ENCODE results near the gene EHMT2. TPM values are rescaled to one million over a fixed set of nuclear protein-coding genes. Genes with fewer than 3 reads are reported as not detected.
A peak's percentile ranks its signal among the peaks of the same experiment; 100 is the strongest.

Gene EHMT2
- total RNA-seq, 4 donors from 2014 or later: 38.2 to 63.9 (median 46.8) TPM

GRCh38 chr6:31930962-31931361 lies 33.5 kb upstream of the EHMT2 start:
- no peak for DNase-seq (ENCODE audit: low spot score in 2 of 2)
- H3K27ac ChIP-seq: no peak overlapping the region
- H3K4me3 ChIP-seq: no peak overlapping the region
- TF ChIP-seq CTCF (IDR thresholded peaks at IDR 0.05) (no peak), POLR2A (IDR thresholded peaks at IDR 0.05) (no peak), EP300 (IDR thresholded peaks at IDR 0.05) (no peak)
- no peaks in the 10 kb centered on the region for H3K9me3 ChIP-seq
- no peaks in the 10 kb centered on the region for H3K36me3 ChIP-seq
- no peaks in the 10 kb centered on the region for H3K4me1 ChIP-seq
- no peaks in the 10 kb centered on the region for H3K27me3 ChIP-seq
- WGBS, 2 donors: 91 to 94% methylated on average over 1 of the region's 1 CpG

GRCh38 chr6:31928672-31928939 lies 31.1 kb upstream of the EHMT2 start:
- TF ChIP-seq EP300 (IDR thresholded peaks at IDR 0.05) (no peak), CTCF (IDR thresholded peaks at IDR 0.05) (no peak), POLR2A (IDR thresholded peaks at IDR 0.05) (no peak)
- Histone ChIP-seq H3K27me3 (no peaks in the 10 kb centered on the region), H3K4me1 (no peaks in the 10 kb centered on the region), H3K4me3 (no peak overlapping the region), H3K9me3 (no peaks in the 10 kb centered on the region), H3K27ac (no peak overlapping the region), H3K36me3 (no peaks in the 10 kb centered on the region)
- DNase-seq (ENCODE audit: low spot score in 2 of 2): no peak
- 73 to 74% methylated on average over 9 of the region's 9 CpGs for WGBS, 2 donors

GRCh38 chr6:31927863-31928671 lies 30.6 kb upstream of the EHMT2 start:
- H3K4me1 ChIP-seq: no peaks in the 10 kb centered on the region
- no peaks in the 10 kb centered on the region for H3K27me3 ChIP-seq
- H3K9me3 ChIP-seq: no peaks in the 10 kb centered on the region
- TF ChIP-seq POLR2A (IDR thresholded peaks at IDR 0.05) (no peak), EP300 (IDR thresholded peaks at IDR 0.05) (no peak), CTCF (IDR thresholded peaks at IDR 0.05) (no peak)
- H3K27ac ChIP-seq: peak overlapping the region in 2 of 4 donors; percentile 19 to 30
- H3K36me3 ChIP-seq: no peaks in the 10 kb centered on the region
- WGBS, 2 donors: 71 to 74% methylated on average over 9 to 11 of the region's 11 CpGs
- peak overlapping the region in 3 of 4 donors; percentile 19 to 34 (median 26) for H3K4me3 ChIP-seq
- no peak for DNase-seq (ENCODE audit: low spot score in 2 of 2)

DNA sequence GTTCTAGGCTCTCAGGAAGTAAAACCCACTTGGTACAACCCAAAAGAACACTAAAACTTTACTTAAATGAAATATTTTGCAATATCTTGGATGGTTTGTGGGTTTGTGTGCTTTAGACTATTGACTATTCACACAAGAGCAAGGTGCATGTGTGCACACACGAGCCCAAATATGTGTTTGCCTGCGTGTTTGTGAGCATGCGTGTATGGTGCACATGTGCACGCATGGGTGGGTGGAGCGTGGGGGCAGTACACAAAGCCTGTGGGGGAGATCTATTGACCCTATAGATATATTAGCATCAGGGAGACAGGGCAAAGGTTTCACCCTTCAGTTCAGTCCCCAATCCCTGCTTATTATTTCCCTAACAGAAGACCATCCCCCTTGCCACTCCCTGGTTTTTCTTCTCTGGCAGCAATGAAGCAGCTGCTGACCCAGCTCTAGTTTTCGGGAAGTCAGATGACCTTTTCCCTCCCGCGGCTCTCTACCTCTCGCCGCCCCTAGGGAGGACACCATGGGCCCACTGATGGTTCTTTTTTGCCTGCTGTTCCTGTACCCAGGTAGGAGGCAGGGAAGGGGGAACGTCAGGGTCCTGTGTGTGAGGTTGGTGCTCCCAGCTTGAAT lies 29.9 kb upstream of the EHMT2 start, which contains the start of gene C2:
Gene C2 (plus strand): TSS at position 476 of the 621 bp plus-strand sequence. CDS start 36 bp downstream, at position 512.
- Histone ChIP-seq H3K36me3 (no peaks in the 10 kb centered on the region), H3K27me3 (no peaks in the 10 kb centered on the region), H3K4me3 (peak within 1 kb of the TSS in 3 of 4 donors; percentile 19 to 34 (median 26)), H3K9me3 (no peaks in the 10 kb centered on the region), H3K4me1 (no peaks in the 10 kb centered on the region), H3K27ac (peak within 1 kb of the TSS in 2 of 4 donors; percentile 19 to 30)
- no peak for DNase-seq (ENCODE audit: low spot score in 2 of 2)
- TF ChIP-seq POLR2A (IDR thresholded peaks at IDR 0.05) (no peak), EP300 (IDR thresholded peaks at IDR 0.05) (no peak), CTCF (IDR thresholded peaks at IDR 0.05) (no peak)
- WGBS, 2 donors: 54 to 56% methylated on average over 11 of the region's 11 CpGs

DNA sequence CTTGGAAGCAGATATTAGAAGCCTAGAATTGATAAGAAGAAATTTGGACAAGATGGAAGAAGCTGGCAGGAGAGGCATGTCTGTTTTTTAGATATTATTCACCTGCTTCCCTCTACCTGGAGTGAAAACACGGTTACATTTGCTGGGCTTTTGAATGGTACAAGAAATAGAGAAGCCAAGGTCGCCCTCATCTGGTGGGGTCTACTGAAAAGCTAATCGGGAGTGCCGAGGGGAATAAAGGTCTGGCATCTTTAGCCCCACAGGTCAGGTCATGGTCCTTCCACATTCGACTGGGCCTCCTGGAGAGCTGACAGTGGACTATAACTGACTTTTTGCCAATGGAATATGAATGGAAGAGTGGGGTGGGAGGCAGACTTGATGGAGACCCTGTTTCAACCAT lies 25.4 kb upstream of the EHMT2 start:
- H3K27ac ChIP-seq: no peak overlapping the region
- no peak overlapping the region for H3K4me3 ChIP-seq
- TF ChIP-seq EP300 (IDR thresholded peaks at IDR 0.05) (no peak), CTCF (IDR thresholded peaks at IDR 0.05) (no peak), POLR2A (IDR thresholded peaks at IDR 0.05) (no peak)
- H3K36me3 ChIP-seq: no peaks in the 10 kb centered on the region
- DNase-seq (ENCODE audit: low spot score in 2 of 2): no peak
- no peaks in the 10 kb centered on the region for H3K9me3 ChIP-seq
- no peaks in the 10 kb centered on the region for H3K4me1 ChIP-seq
- 6 to 18% methylated on average over 5 of the region's 5 CpGs for WGBS, 2 donors
- no peaks in the 10 kb centered on the region for H3K27me3 ChIP-seq
